ENCODE results near the gene SHB.

- TF ChIP-seq CTCF (optimal IDR thresholded peaks at IDR 0.05 in 1 of 3, IDR thresholded peaks at IDR 0.05 in 1 of 3, conservative IDR thresholded peaks at IDR 0.05 in 1 of 3; ENCODE audit: extremely low read depth in 1 of 3, insufficient read depth in 2 of 3, low read length in 3 of 3) (no peak), EZH2 (IDR thresholded peaks at IDR 0.05; ENCODE audit: low read length) (no peak)
Measured at GRCh38 chr9:37974506-37975173, 94.4 kb downstream of the SHB start.
